ENCODE measurements around the gene RALGAPA2.

GRCh38 chr20:20624914-20625313 is 87.5 kb downstream of the RALGAPA2 start:
- TF ChIP-seq POLR2AphosphoS5 (IDR thresholded peaks at IDR 0.05; ENCODE audit: insufficient read depth, low read depth, low read length) = no peak
- TF ChIP-seq CTCF (IDR thresholded peaks at IDR 0.05; ENCODE audit: extremely low read depth in 1 of 2, insufficient read depth in 1 of 2, low read depth in 1 of 2, low read length in 2 of 2) = no peak
- TF ChIP-seq POLR2A (IDR thresholded peaks at IDR 0.05; ENCODE audit: low read depth, low read length) = no peak

All from endothelial cell of umbilical vein (primary cell).